ENCODE results near the gene PNMT.

Gene PNMT

GRCh38 chr17:39667945-39668924, at the start of gene PNMT:
Gene PNMT, plus strand, starts transcription at chr17:39668453. Its CDS starts 23 bp downstream, at chr17:39668476.
- no peak for DNase-seq (ENCODE audit: low read depth)
- TF ChIP-seq CTCF (conservative IDR thresholded peaks at IDR 0.05; ENCODE audit: low read depth, low read length), result peak; percentile 69
- H3K4me3 ChIP-seq (ENCODE audit: low read length), result no peak within 1 kb of the TSS

GRCh38 chr17:39618956-39619785, 49.1 kb upstream of the PNMT start:
- TF ChIP-seq CTCF (conservative IDR thresholded peaks at IDR 0.05; ENCODE audit: low read depth, low read length), result no peak

GRCh38 chr17:39619786-39620101, 48.5 kb upstream of the PNMT start:
- TF ChIP-seq CTCF (conservative IDR thresholded peaks at IDR 0.05; ENCODE audit: low read depth, low read length), result no peak
- no peak overlapping the region for H3K4me3 ChIP-seq (ENCODE audit: low read length)
- DNase-seq (ENCODE audit: low read depth), result no peak

More at GRCh38 chr17:39618956-39619785, 49.1 kb upstream of the PNMT start:
- no peak for DNase-seq (ENCODE audit: low read depth)
- no peak overlapping the region for H3K4me3 ChIP-seq (ENCODE audit: low read length)

- DNase-seq (ENCODE audit: low read depth), result no peak
- TF ChIP-seq CTCF (conservative IDR thresholded peaks at IDR 0.05; ENCODE audit: low read depth, low read length), result peak; percentile 100
- H3K4me3 ChIP-seq (ENCODE audit: low read length), result no peak overlapping the region
These were observed 46.5 kb upstream of the PNMT start for GRCh38 chr17:39621523-39622379.

GRCh38 chr17:39622380-39623006, 45.8 kb upstream of the PNMT start:
- no peak for TF ChIP-seq CTCF (conservative IDR thresholded peaks at IDR 0.05; ENCODE audit: low read depth, low read length)
- H3K4me3 ChIP-seq (ENCODE audit: low read length), result no peak overlapping the region
- no peak for DNase-seq (ENCODE audit: low read depth)

- DNase-seq (ENCODE audit: low read depth), result no peak
- peak; percentile 95 for TF ChIP-seq CTCF (conservative IDR thresholded peaks at IDR 0.05; ENCODE audit: low read depth, low read length)
- H3K4me3 ChIP-seq (ENCODE audit: low read length), result no peak overlapping the region
These were observed 44.8 kb upstream of the PNMT start for GRCh38 chr17:39623356-39623950.

Measured in retinal pigment epithelial cell (primary cell).